Erythroblast (primary cell): ENCODE results near the gene PITPNM1.
A peak's percentile ranks its signal among the peaks of the same experiment; 100 is the strongest.
"Not testable (repeated sequence)": the region's sequence is repeated elsewhere in the genome, so short reads cannot be mapped to it uniquely, and the experiment has no call there.

Experiments used
- DNase-seq, 2 experiments: peaks; one replicate each; lab custom pipeline; 2025; lab: John Stamatoyannopoulos, UW
- GATA1 ChIP-seq: IDR thresholded peaks from 2 replicates; pipeline ENCODE4 v1.6.1; 2011; ENCODE audit warnings: low read depth, mild to moderate bottlenecking, control low read depth, low read length, moderate library complexity
- POLR2A ChIP-seq: IDR thresholded peaks from 2 replicates; pipeline ENCODE4 v1.6.1; 2011; ENCODE audit warnings: mild to moderate bottlenecking, low read length

The PITPNM1 gene

DNA sequence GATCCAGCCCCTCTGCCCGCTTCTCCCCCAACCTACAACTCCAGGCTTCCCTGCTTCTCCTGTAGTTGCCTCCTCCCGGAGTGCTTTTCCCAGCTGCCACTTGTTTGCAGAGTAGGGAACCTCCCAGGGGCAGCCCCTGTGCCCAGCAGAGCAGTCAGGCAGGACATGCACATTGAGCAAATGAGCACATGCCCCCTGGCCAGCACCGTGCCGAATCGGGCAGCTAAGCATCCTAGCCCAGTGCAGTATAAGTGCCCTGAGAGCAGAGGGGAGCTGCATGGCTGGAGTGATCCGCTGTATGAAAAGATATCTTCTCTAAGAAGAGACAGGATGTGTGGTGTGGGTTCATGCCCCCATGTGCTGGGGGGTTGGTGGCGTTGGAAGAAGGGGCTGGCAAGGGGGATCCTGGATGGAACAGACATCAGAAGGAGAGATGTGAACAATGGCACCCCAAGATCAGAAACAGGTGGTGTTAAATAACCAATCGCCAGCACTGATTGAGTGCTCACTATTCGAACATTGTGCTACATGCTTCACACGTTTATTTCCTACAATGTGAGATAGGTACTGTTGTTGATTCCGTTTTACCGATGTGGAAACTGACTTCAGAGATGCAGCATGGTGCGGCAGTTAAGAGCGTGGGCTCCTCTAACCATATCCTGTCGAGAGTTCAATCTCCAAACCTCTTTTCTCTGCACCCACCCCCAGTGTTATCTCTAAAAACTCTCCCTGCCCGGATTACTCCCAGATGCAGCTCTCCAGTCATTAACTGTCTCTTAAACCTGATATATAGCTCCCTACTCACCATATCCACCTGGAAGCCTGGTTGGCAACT is 21.1 kb downstream of the PITPNM1 start:
- TF ChIP-seq POLR2A, result no peak
- no peak for TF ChIP-seq GATA1
- no peak for DNase-seq

DNA sequence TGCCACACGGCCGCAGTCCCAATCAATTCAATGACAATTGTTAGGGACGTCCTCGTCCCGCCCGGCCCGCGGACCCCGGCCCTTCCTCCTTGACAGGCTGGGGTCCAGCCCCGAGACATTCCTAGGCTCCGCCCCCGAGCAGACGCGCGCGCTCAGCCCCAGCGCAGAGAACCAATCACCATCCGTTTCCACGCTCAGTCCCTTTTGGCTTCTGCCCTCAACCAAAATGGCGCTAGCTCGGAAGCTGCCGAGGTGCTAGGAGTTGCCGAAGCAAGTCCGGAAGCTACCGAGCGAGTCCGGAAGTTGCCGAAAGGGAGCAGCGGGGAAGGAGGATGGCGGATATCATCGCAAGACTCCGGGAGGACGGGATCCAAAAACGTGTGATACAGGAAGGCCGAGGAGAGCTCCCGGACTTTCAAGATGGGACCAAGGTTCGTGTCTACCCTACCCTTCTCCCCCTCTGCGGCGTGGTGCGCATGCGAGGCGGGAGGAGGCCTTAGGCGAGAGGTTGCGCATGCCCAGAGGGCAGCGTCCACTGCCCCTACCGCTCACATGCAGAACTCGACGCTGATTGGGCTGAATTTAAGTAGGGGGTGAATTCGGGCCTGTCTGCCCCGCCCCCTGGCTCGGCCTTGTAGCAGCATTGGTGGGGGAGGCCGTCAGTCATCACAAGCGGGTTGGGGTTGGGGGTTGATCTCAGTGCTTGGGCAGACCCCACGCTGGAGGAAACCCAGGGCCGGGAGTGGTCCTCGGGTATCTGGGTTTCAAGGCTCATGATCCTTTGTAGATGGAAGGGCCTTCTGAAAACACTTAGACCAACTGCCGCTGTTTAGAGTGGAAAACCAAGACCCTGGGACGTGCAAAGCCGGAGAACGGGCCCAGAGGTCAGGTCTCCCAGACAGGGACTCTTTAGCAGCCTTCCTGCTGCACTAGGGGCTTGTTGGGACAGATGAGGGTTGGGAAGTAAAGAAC is 22.1 kb downstream of the PITPNM1 start, which contains the start of gene AIP:
Gene AIP (plus strand): TSS at position 200 of the 972 bp plus-strand sequence. CDS start 133 bp downstream, at position 333.
- peak; percentile 98 for DNase-seq
- no peak for TF ChIP-seq GATA1
- peak; percentile 72 for TF ChIP-seq POLR2A

DNA sequence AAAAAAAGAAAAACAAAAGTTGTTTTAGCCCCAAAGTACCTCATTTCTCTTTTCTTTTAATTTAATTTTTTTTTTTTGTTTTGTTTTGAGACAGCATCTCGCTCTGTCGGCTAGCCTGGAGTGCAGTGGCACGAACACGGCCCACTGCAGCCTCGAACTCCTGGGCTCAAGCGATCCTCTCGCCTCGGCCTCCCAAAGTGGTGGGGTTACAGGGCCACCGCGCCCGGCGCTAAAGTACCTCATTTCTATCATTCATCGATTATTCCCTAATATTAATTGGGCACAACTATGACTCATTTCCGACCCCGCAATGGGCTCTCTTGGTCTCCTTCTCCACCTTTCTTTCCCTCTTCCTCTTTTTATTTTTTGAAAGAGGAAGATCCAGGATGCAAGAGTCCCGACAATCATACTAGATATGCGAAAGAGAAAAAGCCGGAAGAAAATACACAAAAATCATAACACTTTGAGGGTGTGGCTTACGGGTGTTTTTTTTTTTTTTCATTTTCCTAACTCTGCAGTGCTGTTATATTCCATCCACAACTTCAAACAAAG is 22.8 kb downstream of the PITPNM1 start:
- TF ChIP-seq GATA1 (no peak), POLR2A (no peak)

DNA sequence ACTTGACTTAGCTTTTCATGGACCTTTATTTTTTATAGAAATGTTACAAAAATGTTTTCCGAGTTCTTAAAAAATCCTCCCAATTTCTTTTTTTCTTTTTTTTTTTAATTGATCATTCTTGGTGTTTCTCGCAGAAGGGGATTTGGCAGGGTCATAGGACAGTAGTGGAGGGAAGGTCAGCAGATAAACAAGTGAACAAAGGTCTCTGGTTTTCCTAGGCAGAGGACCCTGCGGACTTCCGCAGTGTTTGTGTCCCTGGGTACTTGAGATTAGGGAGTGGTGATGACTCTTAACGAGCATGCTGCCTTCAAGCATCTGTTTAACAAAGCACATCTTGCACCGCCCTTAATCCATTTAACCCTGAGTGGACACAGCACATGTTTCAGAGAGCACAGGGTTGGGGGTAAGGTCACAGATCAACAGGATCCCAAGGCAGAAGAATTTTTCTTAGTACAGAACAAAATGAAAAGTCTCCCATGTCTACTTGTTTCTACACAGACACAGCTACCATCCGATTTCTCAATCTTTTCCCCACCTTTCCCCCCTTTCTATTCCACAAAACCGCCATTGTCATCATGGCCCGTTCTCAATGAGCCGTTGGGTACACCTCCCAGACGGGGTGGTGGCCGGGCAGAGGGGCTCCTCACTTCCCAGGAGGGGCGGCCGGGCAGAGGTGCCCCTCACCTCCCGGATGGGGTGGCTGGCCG is 27.7 kb downstream of the PITPNM1 start:
- DNase-seq, result not testable (repeated sequence)

More for the DNA sequence above, 22.8 kb downstream of the PITPNM1 start:
- DNase-seq, result no peak

DNA sequence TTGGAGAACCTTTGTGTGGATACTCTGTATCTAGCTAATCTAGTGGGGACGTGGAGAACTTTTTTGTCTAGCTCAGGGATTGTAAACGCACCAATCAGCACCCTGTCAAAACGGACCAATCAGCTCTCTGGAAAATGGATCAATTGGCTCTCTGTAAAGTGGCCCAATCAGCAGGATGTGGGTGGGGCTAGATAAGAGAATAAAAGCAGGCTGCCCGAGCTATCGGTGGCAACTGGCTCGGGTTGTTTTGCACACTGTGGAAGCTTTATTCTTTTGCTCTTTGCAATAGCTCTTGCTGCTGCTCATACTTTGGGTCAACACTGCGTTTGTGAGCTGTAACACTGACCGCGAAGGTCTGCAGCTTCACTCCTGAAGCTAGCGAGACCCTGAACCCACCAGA is 28.5 kb downstream of the PITPNM1 start:
- DNase-seq, result peak in 1 of 2 experiments; percentile 26

DNA sequence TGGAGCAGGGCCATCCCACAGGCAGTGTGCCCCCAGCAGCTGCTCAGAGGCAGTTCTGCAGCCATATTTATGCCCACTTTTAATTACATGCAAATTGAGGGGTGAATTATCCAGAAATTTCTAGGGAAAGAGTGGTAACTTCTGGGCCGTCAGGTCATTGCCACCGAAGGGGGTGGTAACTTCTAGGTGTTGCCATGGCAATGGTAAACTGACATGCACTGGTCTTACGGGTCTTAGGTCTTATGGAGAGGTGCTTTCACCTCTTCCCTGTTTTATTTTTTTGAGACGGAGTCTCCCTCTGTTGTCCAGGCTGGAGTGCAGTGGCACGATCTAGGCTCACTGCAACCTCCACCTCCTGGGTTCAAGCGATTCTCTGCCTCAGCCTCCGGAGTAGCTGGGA is 32.3 kb downstream of the PITPNM1 start:
- no peak for DNase-seq
- TF ChIP-seq GATA1, result no peak
- no peak for TF ChIP-seq POLR2A

DNA sequence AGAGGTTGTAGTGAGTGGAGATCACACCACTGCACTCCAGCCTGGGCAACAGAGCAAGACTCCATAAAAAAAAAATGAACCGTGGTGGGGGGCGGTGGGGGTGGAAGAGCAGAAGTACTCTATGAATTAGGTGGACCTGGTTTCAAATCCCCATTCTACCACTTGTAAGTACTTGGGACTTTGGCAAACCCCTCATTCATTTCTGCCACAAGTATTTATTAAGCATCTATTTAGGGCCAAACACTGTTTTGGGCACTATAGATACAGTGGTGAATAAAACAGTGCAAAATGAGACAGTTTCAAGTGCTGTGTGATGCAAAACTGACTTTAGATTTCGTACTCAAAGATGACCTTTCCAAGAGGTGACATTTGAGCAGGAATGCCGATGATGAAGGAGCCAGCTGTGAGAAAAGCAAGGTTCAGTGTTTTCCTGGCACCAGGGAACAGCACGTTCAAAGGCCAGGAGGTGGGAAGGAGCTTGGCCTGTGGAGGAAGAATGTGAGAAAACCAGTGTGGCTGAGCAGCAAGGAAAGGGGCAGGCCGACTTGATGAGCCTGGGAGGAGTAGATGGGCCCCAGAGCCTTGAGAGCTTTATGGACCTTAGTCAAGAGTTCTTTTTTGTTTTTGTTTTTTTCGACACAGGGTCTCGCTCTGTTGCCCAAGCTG is 34.7 kb downstream of the PITPNM1 start:
- no peak for DNase-seq
- TF ChIP-seq POLR2A (no peak), GATA1 (no peak)

DNA sequence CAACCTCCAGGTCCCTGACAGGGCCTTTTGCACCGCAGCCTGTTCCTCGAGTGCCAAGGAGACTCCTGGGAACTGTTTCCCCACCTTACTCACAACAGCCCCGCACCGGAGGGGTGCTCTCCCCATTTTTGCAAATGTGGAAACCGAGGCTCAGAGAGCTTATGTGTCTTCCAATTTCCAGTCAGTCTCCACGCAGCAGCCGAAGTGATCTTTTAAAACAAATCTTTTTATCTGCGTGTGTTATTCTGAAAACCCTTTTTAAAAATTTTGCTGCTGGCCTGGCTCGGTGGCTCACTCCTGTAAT is 35.7 kb downstream of the PITPNM1 start:
- TF ChIP-seq GATA1 (no peak), POLR2A (peak; percentile 27)
- no peak for DNase-seq

DNA sequence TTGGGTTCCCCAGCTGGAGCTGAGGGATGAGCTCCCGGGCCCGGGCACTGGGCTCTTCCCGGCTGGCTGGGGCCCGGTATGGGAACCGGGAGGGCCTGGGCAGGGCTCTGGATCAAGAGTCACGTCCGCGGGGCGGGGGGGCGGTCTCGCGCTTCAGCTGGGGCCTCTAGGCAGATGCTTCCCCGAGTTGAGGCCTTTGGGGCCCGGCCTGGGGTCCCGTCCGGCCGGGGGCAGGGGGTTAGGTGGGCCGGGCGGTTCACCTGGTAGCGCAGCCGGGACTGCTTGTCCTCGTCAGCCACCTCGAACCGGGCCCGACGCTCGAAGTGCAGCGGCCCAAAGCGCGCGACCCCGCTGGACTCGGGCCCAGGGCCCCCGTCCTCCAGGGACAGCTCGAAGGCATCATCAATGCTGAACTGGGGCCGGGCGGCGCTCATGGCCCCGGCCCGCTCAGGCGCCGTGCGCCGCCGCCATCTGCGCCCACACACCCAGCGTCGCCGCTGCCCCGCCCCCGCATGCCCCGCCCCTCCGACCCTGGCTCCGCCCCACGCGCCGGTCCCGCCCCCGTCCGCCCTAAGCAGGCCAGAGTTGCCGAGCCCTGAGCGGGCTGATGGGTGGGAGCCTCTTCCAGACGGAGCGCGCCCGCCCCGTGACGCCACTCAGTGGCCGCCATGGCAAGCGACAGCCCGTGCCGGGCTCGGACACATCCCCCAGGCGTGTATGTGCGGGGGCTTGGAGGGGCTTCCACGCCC is 36.2 kb downstream of the PITPNM1 start, which contains the start of gene TMEM134:
Gene TMEM134 (minus strand): TSS at position 493 of the 749 bp plus-strand sequence. CDS start 59 bp downstream, at position 434.
- peak; percentile 76 for TF ChIP-seq POLR2A
- TF ChIP-seq GATA1, result no peak
- peak; percentile 96 to 98 for DNase-seq

DNA sequence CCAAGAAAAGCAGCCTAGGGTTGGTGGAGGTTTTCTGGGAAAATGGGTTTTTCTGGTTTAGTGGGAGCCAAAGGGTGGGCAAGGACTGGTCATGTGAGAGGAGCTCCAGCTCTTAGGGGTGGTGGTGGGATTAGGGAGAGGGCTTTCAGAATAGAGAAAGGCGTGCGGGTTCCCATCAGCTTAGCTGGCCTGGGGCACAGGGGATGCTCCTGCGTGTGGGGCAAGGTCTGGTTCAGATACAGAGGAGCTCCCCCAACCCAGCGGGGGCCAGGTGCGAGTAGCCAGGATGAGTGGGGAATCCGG is 36.8 kb downstream of the PITPNM1 start:
- DNase-seq, result peak in 1 of 2 experiments; percentile 51
- no peak for TF ChIP-seq GATA1
- TF ChIP-seq POLR2A, result no peak

DNA sequence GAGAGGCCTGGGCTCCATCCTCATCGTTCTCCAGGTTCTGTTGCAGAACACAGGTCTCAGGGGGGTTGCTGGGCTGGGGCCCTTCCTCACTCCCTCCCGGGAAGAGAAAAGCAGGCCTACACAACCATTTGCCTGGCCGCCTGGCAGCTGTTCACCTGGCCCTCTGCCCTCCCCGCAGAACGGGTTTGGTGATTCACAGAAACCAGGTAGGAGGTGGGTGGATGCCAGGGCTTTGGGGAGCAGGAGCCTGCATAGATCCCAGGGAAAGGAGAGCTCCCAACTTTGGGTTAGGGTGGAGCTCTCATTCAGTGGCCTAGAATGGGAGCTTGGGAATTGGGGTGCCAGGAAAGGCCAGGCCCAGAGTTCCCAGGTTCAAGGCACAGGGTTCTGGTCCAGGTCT is 37.1 kb downstream of the PITPNM1 start:
- TF ChIP-seq POLR2A (no peak), GATA1 (no peak)
- DNase-seq, result no peak

DNA sequence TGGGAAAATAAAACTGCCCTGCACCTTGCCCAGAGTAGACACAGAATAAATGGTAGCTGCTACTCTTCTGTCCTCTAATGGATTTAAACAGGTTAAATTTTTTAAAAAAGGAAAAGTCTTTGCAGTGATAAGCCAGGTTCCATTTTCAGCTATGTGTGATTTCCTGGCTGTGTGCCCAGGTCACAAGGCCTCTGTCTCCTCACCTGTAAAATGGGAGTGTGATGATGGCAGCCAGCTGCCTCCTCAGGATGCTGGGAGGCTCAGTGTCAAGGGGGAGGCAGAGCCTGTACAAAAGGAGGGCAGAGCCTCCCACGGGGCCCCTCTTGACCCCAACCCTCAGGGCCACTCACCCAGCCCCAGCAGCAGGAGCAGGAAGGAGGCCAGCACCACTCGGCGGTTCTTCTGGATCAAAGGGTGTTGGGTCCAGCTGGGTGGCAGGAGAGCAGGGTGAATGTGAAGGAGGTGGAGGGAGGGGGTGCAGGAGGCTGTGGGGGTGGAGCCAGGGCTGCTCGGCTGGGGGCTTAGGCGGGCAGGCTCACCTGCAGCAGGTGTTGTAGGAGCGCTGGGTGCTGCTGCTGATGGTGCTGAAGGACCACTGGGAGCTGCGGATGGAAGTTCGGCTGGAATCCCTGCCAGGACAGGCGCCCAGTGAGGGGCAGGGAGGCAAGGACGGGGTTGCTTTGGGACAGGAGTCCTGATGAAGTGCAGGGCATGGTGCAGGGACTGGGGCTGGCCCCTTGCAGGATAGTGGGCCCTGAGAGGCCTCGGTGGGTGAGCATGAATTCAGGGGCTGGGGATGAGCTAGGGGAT is 38.0 kb downstream of the PITPNM1 start:
- DNase-seq, result no peak
- no peak for TF ChIP-seq POLR2A
- TF ChIP-seq GATA1, result no peak
